ENCODE results near the gene PIRT. TPM values are rescaled to one million over a fixed set of nuclear protein-coding genes. Genes with fewer than 3 reads are reported as not detected.

PIRT gene
- total RNA-seq, 2 donors from 2014 or later, result not detected

DNA sequence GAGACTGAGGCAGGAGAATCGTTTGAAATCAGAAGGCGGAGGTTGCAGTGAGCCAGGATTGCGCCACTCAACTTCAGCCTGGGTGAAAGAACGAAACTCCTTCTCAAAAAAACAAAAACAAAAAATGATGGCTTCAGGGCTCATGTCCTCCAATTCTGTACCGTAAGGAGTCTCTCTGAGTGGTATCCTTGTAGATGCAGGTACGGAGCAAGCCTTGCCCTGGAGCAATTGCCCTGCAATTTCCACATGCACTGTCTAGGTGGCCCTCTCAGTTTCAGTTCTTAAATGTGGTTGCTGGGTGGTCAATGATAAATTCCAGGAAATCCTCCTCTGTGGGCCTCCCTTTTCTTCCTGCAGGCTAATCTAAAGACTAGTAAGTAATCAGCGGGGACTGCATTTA is 44.6 kb downstream of the PIRT start:
- ATAC-seq (replicated peaks in 1 of 2) (no peak), DNase-seq (no peak)
- Mint-ChIP-seq H3K27ac (no peak overlapping the region), H3K9me3 (no peaks in the 10 kb centered on the region), H3K4me1 (ENCODE audit: low read depth) (peaks cover 7% of the 10 kb centered on the region), H3K4me3 (no peak overlapping the region), H3K27me3 (ENCODE audit: low read depth) (no peaks in the 10 kb centered on the region), H3K36me3 (ENCODE audit: insufficient read depth in 2 of 2) (no peaks in the 10 kb centered on the region)

GRCh38 chr17:10792151-10792550 is 45.7 kb downstream of the PIRT start:
- peak; percentile 61 to 79 for ATAC-seq (replicated peaks in 1 of 2)
- Mint-ChIP-seq H3K27ac (no peak overlapping the region), H3K9me3 (no peaks in the 10 kb centered on the region), H3K36me3 (ENCODE audit: insufficient read depth in 2 of 2) (no peaks in the 10 kb centered on the region), H3K4me1 (ENCODE audit: low read depth) (peaks cover 7% of the 10 kb centered on the region), H3K27me3 (ENCODE audit: low read depth) (no peaks in the 10 kb centered on the region), H3K4me3 (no peak overlapping the region)
- DNase-seq, result peak; percentile 5 to 22

DNA sequence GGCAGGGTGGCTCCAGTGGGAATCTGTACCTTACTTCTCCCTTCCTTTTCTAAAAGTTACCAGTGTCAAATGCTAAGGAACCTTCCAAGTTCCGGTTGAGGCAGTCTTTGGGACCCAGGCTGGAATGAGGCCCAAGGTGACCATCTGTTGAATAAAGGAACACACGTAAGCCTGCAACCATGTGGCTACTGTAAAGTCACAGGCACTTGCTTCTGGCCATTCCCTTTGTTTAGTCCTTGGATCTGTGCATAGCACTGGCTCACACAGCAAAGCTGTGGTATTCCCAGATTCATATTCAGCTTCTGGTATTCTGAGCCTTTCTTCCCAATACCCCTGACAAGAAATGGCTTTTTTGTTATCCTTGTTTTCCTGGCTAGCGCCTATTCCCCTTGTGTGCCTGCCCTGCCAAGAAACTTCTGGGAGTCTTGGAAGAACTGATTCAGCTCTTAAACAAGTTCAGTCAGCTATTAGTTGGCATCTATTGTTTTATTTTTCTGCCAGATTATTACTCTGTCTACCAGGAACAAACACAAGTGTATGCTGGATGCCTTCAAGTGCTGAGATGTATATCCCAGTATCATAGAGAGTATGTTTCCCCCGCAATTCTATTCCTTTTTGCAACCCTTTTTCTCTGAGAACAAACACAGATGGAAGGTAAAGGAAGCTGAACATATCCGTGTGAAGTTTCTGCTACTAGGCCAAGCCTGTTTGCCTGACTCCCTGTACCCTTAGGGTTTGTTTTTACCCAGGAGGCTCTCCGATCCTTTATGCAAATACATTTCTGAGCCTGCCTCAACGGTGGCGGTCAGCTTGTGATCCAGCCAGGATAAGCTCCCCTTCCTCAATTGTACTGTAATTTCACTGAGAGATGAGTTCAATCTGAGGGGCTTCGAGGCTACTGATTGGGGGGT is 47.1 kb downstream of the PIRT start:
- no peak for DNase-seq
- Mint-ChIP-seq H3K36me3 (ENCODE audit: insufficient read depth in 2 of 2) (no peaks in the 10 kb centered on the region), H3K4me1 (ENCODE audit: low read depth) (peaks cover 7% of the 10 kb centered on the region), H3K4me3 (no peak overlapping the region), H3K27ac (no peak overlapping the region), H3K27me3 (ENCODE audit: low read depth) (no peaks in the 10 kb centered on the region), H3K9me3 (no peaks in the 10 kb centered on the region)
- ATAC-seq (replicated peaks in 1 of 2), result no peak

GRCh38 chr17:10789694-10790271 is 48.1 kb downstream of the PIRT start:
- Mint-ChIP-seq H3K4me3 (no peak overlapping the region), H3K36me3 (ENCODE audit: insufficient read depth in 2 of 2) (no peaks in the 10 kb centered on the region), H3K4me1 (ENCODE audit: low read depth) (peaks cover 7% of the 10 kb centered on the region), H3K27ac (no peak overlapping the region), H3K9me3 (no peaks in the 10 kb centered on the region), H3K27me3 (ENCODE audit: low read depth) (no peaks in the 10 kb centered on the region)
- ATAC-seq (replicated peaks in 1 of 2), result no peak
- no peak for DNase-seq

DNA sequence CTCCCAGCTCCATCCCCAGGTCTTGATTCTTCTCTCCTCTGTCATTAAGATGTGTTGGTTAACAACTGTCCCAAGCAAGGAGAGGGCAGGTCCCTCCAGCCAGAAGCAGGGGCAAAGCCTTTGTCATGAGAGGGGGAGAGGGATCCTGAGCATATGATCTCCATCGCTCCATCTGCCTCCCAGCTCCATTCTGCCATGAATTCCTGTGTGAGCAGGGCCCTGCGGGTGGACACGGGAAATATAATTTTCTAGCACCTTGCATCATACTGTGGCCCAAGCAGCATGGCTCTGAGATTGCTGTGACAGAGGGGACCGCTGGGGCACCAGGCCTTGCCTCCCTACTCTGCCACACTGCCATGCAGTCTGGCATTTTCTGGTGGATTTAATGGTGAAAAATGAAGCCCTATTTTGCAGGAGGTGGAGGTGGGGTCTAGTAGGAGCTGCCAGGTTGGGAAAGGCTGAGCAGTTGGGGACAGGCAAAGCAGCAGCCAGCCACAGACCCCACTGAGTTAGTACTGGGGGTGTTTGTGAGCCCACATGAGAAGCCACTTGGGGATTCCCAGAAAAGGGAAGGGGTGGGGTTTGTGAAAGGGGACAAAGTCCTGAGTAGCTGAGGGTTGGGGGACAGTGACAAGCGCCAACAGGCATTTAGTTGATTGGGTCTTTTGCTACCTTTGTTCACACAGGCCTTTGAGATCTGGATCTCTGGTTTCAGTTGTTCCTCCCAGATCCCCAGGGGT is 50.4 kb downstream of the PIRT start:
- no peak overlapping the region for H3K4me3 Mint-ChIP-seq
- no peaks in the 10 kb centered on the region for H3K27me3 Mint-ChIP-seq (ENCODE audit: low read depth)
- H3K9me3 Mint-ChIP-seq, result peaks cover 4 to 6% of the 10 kb centered on the region in 2 donors
- DNase-seq, result no peak
- ATAC-seq (replicated peaks in 1 of 2), result no peak
- H3K4me1 Mint-ChIP-seq (ENCODE audit: low read depth), result peaks cover 5% of the 10 kb centered on the region
- H3K36me3 Mint-ChIP-seq (ENCODE audit: insufficient read depth in 2 of 2), result peaks cover 3 to 6% of the 10 kb centered on the region in 2 donors
- H3K27ac Mint-ChIP-seq, result no peak overlapping the region

DNA sequence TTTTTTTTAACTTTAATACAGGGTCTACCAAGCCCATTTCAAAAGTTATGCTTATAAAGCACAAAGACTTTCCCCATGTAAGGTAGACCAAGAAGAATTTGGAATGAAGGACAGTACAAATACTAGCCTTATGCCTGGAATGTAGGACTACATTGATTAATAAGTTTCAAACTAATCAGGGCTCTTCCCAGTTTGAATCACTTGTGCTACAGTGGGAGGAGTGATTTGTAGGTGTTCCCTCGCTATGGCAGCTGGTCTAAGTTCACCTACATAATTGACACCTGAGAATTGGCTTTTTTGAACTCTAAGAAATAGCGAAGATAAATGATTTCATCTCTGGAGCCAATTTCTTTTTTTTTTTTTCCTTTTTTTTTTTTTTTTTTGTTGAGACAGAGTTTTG is 52.6 kb downstream of the PIRT start:
- H3K27me3 Mint-ChIP-seq (ENCODE audit: low read depth), result no peaks in the 10 kb centered on the region
- no peaks in the 10 kb centered on the region for H3K4me1 Mint-ChIP-seq (ENCODE audit: low read depth)
- no peak overlapping the region for H3K4me3 Mint-ChIP-seq
- H3K27ac Mint-ChIP-seq, result no peak overlapping the region
- ATAC-seq (replicated peaks in 1 of 2) (no peak), DNase-seq (no peak)
- H3K9me3 Mint-ChIP-seq, result peaks cover 4 to 6% of the 10 kb centered on the region in 2 donors
- peaks cover 3 to 6% of the 10 kb centered on the region in 2 donors for H3K36me3 Mint-ChIP-seq (ENCODE audit: insufficient read depth in 2 of 2)

DNA sequence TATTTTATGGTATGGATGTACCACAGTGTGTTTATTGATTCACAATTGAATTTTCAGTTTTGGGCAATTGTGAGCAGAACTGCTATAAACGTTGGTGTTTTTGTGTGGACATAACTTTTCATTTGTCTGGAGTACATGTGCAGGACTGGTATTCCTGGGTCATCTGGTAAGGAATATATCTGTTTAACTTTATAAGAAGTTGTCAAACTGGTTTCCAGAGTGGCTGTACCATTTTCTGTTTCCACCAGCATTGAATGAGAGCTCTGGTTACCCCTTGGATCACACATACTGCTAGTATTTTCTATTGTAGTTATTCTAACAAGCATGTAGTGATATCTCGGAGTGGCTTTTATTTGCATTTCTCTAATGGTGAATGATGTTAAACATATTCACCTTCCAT is 58.3 kb downstream of the PIRT start:
- DNase-seq, result no peak
- no peaks in the 10 kb centered on the region for H3K27me3 Mint-ChIP-seq (ENCODE audit: low read depth)
- ATAC-seq (replicated peaks in 1 of 2), result no peak
- H3K4me1 Mint-ChIP-seq (ENCODE audit: low read depth), result no peaks in the 10 kb centered on the region
- no peak overlapping the region for H3K4me3 Mint-ChIP-seq
- peaks cover 4 to 6% of the 10 kb centered on the region in 2 donors for H3K9me3 Mint-ChIP-seq
- no peak overlapping the region for H3K27ac Mint-ChIP-seq
- peaks cover 3 to 7% of the 10 kb centered on the region in 2 donors for H3K36me3 Mint-ChIP-seq (ENCODE audit: insufficient read depth in 2 of 2)

GRCh38 chr17:10777890-10778289 is 60.0 kb downstream of the PIRT start:
- DNase-seq (no peak), ATAC-seq (replicated peaks in 1 of 2) (no peak)
- Mint-ChIP-seq H3K36me3 (ENCODE audit: insufficient read depth in 2 of 2) (peaks cover 1 to 3% of the 10 kb centered on the region in 2 donors), H3K27me3 (ENCODE audit: low read depth) (no peaks in the 10 kb centered on the region), H3K4me3 (no peak overlapping the region), H3K27ac (no peak overlapping the region), H3K4me1 (ENCODE audit: low read depth) (no peaks in the 10 kb centered on the region), H3K9me3 (peaks cover 0 to 3% of the 10 kb centered on the region in 2 donors)

DNA sequence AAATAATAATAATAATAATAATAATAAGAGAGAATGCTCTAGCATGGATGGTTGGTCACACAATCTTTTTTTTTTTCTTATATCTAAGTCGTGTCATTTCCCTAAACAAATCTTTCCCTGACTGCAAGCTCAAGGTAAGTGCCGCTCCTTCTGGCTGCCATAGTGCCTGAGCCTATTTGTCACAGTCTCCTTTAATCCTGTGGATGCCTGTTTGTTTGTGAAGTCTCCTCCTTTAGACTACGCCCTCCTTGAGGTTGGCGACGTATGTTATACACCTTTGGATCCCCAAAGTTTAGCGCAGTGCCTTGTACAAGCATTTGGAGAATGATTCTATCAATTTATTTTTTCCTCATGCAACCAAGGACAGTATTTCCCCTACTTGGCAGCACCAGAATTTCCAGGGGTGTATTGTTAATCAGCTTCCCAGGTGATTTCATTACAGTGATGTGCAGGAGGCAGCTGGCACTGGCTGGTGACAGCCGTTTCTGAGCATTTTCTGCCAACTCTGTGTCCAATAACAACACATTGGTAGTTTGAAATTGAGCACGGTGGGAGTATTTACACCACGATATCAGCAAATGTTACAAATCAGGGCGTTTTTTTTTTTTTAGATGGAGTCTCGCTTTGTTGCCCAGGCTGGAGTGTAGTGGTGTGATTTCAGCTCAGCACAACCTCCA is 60.6 kb downstream of the PIRT start:
- Mint-ChIP-seq H3K27me3 (ENCODE audit: low read depth) (no peaks in the 10 kb centered on the region), H3K36me3 (ENCODE audit: insufficient read depth in 2 of 2) (peaks cover 0 to 1% of the 10 kb centered on the region in 2 donors), H3K4me3 (no peak overlapping the region), H3K4me1 (ENCODE audit: low read depth) (no peaks in the 10 kb centered on the region), H3K27ac (no peak overlapping the region), H3K9me3 (peaks cover 0 to 3% of the 10 kb centered on the region in 2 donors)
- ATAC-seq (replicated peaks in 1 of 2) (no peak), DNase-seq (no peak)

DNA sequence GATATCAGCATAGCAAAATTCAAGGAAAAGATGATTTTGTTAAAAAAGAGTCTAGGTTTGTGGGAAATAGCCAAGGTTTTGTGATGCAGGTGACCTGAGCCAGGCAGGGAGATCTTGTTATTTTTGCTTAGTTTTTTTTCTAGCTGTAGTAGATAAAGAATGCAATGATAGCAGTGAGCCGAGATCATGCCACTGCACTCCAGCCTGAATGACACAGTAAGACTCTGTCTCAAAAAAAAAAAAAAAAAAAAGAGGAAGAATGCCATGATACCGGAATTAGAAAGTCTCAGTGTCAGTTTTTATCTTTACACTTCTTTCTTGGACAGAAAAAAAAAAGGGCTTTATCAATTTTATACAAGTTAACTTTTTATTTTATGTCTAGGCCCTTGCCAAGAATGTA is 61.5 kb downstream of the PIRT start:
- no peak overlapping the region for H3K4me3 Mint-ChIP-seq
- no peaks in the 10 kb centered on the region for H3K27me3 Mint-ChIP-seq (ENCODE audit: low read depth)
- DNase-seq (no peak), ATAC-seq (replicated peaks in 1 of 2) (no peak)
- H3K36me3 Mint-ChIP-seq (ENCODE audit: insufficient read depth in 2 of 2), result peaks cover 3 to 4% of the 10 kb centered on the region in 2 donors
- H3K4me1 Mint-ChIP-seq (ENCODE audit: low read depth), result no peaks in the 10 kb centered on the region
- H3K9me3 Mint-ChIP-seq, result peaks cover 3 to 8% of the 10 kb centered on the region in 2 donors
- H3K27ac Mint-ChIP-seq, result no peak overlapping the region

DNA sequence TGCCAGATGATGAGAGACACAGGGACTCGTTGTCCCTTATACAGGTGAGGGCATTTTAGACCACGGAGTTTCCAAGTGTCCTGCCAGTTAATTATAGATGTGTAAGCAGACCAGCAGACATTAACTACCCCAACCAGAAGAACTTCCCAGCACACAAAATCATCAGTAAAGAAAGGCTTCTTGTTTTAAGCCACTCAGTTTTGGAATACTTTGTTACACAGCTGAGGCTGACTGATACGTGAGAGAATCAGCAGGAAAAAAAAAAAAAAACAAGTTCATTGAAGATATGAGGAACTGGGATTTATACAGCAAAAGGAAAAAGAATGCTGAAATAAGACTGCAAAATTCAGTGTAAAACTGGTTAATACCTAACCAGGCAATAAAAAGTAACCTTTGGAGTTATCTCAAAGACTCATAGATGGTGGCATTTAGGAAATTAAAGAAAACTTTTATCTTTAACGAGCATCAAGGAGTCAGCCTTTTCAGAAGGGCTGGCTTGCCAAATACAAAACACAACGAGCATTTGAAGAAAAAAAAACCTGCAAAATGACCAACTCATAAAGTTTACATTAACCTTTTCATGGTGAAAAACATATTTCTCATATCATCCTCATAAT is 62.0 kb downstream of the PIRT start:
- DNase-seq, result no peak

DNA sequence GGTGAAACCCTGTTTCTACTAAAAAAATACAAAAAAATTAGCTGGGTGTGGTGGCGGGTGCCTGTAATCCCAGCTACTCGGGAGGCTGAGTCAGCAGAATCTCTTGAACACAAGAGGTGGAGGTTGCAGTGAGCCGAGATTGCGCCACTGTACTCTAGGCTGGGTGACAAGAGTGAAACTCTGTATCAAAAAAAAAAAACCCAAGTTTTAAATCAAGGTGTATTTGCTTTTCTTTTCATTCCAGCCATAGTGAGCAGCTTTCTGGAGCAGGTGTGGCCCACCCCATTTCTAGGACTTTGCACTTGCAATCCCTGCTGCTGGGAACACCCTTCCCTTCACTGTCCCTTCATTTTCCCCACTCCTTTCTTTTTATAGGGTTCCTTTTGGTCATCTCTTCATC is 62.8 kb downstream of the PIRT start:
- DNase-seq, result no peak
- H3K27ac Mint-ChIP-seq, result no peak overlapping the region
- no peak for ATAC-seq (replicated peaks in 1 of 2)

More for the DNA sequence above, 62.0 kb downstream of the PIRT start:
- Mint-ChIP-seq H3K4me1 (ENCODE audit: low read depth) (no peaks in the 10 kb centered on the region), H3K9me3 (peaks cover 4 to 8% of the 10 kb centered on the region in 2 donors), H3K4me3 (no peak overlapping the region), H3K27me3 (ENCODE audit: low read depth) (no peaks in the 10 kb centered on the region), H3K36me3 (ENCODE audit: insufficient read depth in 2 of 2) (peaks cover 4 to 5% of the 10 kb centered on the region in 2 donors), H3K27ac (no peak overlapping the region)
- ATAC-seq (replicated peaks in 1 of 2), result no peak

More for the DNA sequence above, 62.8 kb downstream of the PIRT start:
- no peak overlapping the region for H3K4me3 Mint-ChIP-seq
- H3K4me1 Mint-ChIP-seq (ENCODE audit: low read depth), result no peaks in the 10 kb centered on the region
- no peaks in the 10 kb centered on the region for H3K27me3 Mint-ChIP-seq (ENCODE audit: low read depth)
- peaks cover 4 to 5% of the 10 kb centered on the region in 2 donors for H3K36me3 Mint-ChIP-seq (ENCODE audit: insufficient read depth in 2 of 2)
- peaks cover 5 to 9% of the 10 kb centered on the region in 2 donors for H3K9me3 Mint-ChIP-seq

Measured in activated T-cell treated with anti-CD3 and anti-CD28 coated beads, Interleukin-2, amount 50 U/mL, for 72 hours (primary cell).